GM23338 (cell line): ENCODE measurements around the gene SDR39U1.

Source experiments
- ETS1 ChIP-seq: IDR thresholded peaks from 2 replicates; pipeline ENCODE4 v1.6.1; 2016; ENCODE audit warnings: antibody characterized with exemption
- EZH2 ChIP-seq: fragments of 200-600 bp; sonication (generic); IDR thresholded peaks from one replicate; pipeline ENCODE4 v1.8.0; 2017; ENCODE audit warnings: antibody characterized with exemption, mild to moderate bottlenecking, low read depth; ENCODE audit not compliant: unreplicated experiment
- JUNB ChIP-seq: IDR thresholded peaks from one replicate; pipeline ENCODE4 v1.6.1; 2016; ENCODE audit warnings: antibody characterized with exemption; ENCODE audit not compliant: unreplicated experiment
- POLR2AphosphoS5 ChIP-seq: IDR thresholded peaks from 2 replicates; pipeline ENCODE4 v1.6.1; 2016; ENCODE audit warnings: antibody characterized with exemption, low read depth
- TF ChIP-seq, protein P1 (sequence below), 2 experiments: fragments of 200-600 bp in 1 of 2; sonication (generic) in 1 of 2; conservative IDR thresholded peaks; 2 replicates each; pipeline versions ENCODE4 v1.5.1 to v1.6.1; 2016 to 2017; ENCODE audit warnings: antibody characterized with exemption in 2 of 2, low read depth in 2 of 2, mild to moderate bottlenecking in 2 of 2, moderate library complexity in 1 of 2

GRCh38 chr14:24422694-24423601, 19.6 kb downstream of the SDR39U1 start:
- no peak for TF ChIP-seq POLR2AphosphoS5
- TF ChIP-seq, protein P1, sequence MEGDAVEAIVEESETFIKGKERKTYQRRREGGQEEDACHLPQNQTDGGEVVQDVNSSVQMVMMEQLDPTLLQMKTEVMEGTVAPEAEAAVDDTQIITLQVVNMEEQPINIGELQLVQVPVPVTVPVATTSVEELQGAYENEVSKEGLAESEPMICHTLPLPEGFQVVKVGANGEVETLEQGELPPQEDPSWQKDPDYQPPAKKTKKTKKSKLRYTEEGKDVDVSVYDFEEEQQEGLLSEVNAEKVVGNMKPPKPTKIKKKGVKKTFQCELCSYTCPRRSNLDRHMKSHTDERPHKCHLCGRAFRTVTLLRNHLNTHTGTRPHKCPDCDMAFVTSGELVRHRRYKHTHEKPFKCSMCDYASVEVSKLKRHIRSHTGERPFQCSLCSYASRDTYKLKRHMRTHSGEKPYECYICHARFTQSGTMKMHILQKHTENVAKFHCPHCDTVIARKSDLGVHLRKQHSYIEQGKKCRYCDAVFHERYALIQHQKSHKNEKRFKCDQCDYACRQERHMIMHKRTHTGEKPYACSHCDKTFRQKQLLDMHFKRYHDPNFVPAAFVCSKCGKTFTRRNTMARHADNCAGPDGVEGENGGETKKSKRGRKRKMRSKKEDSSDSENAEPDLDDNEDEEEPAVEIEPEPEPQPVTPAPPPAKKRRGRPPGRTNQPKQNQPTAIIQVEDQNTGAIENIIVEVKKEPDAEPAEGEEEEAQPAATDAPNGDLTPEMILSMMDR (conservative IDR thresholded peaks at IDR 0.05; ENCODE audit: low read depth in 2 of 2): no peak
- TF ChIP-seq EZH2: no peak
- no peak for TF ChIP-seq JUNB
- no peak for TF ChIP-seq ETS1
